Measurements from ENCODE around the gene CLBA1.
A peak's percentile ranks its signal among the peaks of the same experiment; 100 is the strongest.

Gene CLBA1

DNA sequence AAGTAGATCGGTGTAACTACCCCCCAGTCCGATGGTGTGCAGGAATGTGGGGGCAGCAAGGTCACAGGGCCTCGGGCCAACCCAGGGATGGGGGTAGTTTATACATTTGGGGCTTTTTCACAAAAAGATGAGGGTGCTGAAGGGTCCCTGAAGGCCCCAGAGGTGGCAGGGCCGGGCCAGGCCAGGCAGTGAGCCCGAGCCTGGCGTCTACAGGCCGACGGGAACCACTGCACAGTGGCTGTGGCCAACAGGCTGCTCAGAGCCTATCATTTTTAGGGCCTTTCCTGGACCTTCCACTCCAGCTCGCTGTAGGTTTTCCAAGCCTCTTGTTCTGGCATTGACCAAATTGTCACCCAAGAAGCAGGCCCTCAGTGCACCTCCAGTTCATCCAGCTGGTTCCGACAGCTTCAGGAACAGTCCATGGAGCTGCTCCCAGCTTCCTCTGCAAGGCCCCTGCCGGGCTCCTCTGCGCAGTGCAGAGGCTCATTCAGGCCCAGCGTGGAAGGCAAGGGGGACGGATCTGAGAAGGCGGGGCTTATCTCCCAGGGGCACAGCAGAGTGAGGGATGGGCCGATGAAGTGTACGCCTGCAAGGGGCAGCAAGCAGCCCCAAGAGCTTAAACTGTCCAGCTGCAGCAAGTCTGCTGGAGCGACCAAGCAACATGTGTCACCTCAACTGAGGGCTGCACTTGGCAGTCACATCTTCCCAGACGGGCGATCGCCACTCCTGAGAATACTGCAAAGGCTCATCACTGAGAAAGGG is 21.4 kb downstream of the CLBA1 start:
- no peak for DNase-seq

DNA sequence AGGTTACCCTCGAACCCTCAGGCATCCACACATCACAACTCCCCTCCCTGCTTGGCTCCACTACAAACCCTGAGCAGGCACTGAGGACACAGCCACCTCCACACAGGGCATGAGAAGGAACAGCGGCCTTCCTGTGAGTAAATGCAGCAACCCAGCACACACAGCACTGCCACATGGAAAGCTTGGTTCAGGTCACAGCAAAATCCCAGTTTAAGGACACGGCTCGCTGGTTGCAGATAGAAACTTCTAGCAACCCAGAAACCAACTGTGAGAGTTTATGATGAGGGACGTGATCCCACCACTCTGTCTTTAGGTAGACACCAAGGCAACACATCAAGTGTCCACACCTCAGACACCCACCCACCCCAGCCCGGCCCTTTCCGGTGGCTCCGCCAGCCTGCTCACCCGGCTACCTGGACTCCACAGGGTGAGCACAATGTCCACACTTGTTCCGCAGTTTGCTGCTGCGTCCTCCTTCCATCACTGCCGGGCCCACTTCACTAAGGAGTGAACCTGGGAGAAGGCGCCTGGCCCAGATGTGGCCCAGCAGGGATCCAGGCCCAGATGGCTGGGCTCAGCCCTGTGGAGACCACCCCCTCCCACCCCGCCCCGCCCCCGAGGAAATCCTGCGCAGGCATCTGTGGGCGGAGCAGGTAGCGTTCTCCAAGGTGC is 22.1 kb downstream of the CLBA1 start:
- no peak for DNase-seq

- no peak for DNase-seq
These were observed 24.5 kb downstream of the CLBA1 start for GRCh38 chr14:105010106-105010505.

- DNase-seq: no peak
These were observed 25.3 kb downstream of the CLBA1 start for GRCh38 chr14:105010891-105011291.

DNA sequence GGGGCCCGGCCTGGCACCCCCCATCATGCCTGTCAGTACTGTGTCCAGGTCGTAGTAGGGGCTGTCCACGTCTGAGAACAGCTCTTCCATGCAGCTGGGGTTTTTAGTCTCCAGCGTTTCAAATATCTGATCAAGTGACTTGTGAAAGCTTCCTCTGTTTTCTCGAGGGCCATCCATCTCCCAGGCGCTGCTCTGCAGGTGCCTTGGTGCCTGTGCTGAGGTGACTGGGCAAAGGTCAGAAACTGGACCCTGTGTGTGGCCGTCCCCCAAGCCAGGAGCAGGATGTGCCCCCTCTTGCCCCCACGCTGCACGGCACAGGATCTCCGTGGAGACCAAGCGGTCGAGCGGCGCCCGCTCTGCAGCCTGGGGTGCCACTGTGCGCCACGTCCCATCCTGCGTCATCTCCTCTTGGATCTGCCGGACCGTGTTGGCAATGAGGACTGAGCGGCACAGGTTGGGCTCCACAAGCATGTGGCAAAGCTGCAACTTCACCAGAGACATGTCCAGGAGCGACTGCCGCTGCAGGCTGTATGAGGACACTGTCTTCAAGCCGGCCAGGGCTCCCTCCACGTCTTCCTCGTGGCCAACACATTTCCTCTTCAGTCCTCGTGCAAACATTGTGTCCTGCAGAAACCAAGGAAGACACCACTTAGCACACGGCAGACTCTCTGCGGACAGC is 25.9 kb downstream of the CLBA1 start:
- DNase-seq: no peak

DNA sequence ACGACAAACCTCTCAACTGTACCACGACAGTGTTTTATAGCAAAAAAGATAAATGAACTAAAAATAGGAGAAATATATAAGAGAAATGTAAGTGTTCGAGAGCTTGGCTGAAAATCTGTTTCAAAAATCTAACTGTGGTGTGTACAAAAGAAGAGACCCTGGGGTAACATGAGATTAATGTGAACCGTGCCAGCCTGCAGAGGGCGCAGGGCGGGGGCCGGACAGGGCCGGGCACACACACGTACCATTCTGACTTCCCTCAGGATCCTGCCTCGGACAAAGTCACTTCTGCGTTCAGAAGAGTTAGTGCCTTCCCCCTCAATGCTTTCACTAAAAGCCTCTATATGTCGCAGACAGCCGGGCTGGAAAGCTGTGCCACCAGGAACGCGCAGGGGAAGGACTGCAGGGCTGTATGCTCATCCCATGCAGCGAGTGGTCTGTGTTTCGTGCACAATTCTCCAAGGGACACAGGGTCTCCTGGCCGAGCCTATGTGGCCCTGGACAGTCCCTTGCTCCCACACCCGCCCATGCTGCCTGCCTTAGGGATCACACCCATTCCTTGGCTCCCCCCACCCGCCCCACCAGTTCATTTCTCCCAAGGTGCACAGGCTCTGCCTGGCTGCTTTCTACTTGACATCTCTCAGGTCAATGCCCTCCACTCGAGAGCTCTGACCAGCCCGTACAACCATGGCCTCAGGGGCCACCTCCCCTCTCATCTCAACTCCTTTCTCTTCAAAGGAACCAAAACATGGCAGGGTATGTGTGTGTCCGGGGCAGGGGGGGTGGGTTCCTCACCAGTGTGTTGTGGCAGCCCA is 26.8 kb downstream of the CLBA1 start:
- no peak for DNase-seq

GRCh38 chr14:105013150-105013785 is 27.7 kb downstream of the CLBA1 start:
- no peak for DNase-seq

DNA sequence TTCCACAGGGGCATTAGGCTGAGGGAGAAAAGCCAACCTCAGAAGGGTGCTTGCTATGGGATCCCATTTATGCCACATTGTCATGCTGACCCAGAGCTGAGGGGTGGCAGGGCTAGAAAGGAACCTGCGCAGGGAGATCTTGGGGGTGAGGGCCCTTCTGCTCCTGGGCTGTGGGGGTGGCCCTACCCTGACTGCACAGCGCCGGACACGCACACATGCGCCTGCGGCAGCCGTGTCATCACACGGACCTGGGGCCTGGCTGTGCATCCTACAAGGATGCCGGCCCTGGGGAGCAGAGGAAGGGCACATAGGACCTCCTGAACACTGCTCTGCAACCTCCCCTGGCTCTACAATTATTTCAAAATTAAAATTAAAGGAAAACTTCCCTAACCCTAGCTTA is 28.4 kb downstream of the CLBA1 start:
- DNase-seq: no peak

- DNase-seq: no peak
These were observed 29.0 kb downstream of the CLBA1 start for GRCh38 chr14:105014631-105015030.

DNA sequence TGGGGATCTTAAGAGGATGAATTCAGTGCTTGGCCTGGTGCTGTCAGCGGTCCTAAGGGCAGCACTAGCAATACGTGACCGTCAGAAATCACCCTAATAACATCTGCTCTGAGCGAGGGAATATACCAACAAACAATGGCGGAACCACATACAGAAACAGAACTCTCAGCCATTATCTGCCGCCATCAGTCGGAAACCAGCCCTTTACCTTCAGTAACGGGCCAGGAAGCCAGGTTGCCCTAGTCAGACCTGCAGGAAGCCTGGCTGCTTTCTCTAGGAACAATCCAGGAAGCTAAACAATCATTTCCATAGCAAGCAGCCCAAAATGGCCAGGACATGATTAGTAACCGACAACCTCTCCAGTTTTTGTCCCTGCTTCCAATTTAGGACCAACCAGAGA is 29.7 kb downstream of the CLBA1 start:
- no peak for DNase-seq

DNA sequence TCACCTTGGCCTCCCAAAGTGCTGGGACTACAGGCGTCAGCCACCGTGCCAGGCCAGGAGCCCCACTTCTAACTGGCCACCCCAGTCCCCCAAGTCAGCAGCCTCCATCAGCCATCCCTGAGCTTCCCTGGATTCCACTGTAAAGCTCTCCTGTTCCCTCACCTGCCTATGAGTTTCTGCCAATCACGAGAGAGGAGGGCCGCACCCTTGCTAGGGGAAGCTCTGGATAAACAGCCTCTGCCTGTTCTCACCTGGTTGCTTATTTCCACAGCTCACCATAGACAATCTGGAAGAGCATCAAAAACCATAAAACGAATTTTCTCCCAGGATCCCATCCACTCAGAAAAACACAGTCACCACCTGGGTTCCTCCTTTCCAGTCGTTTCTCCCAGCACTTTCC is 30.3 kb downstream of the CLBA1 start:
- no peak for DNase-seq

DNA sequence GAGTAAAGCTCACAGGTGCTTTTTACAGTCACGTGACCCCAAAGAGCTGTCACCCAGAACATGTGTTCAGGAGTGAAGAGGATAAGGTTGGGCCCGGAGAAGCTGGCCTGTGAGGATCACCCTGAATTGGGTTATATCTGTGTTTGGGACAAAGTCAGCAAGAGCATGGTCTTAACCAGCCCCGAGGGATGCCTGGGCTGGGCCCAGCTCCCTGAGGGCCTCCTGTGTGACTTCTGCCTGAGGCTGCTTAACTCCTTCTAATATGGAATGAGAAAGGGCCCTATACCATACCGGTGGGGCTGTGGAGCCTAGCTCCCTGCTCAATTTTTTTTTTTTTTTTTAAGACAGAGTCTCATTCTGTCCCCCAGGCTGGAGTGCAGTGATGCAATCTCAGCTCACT is 32.8 kb downstream of the CLBA1 start:
- no peak for DNase-seq

GRCh38 chr14:105019861-105020814 is 34.5 kb downstream of the CLBA1 start:
- DNase-seq: no peak

DNA sequence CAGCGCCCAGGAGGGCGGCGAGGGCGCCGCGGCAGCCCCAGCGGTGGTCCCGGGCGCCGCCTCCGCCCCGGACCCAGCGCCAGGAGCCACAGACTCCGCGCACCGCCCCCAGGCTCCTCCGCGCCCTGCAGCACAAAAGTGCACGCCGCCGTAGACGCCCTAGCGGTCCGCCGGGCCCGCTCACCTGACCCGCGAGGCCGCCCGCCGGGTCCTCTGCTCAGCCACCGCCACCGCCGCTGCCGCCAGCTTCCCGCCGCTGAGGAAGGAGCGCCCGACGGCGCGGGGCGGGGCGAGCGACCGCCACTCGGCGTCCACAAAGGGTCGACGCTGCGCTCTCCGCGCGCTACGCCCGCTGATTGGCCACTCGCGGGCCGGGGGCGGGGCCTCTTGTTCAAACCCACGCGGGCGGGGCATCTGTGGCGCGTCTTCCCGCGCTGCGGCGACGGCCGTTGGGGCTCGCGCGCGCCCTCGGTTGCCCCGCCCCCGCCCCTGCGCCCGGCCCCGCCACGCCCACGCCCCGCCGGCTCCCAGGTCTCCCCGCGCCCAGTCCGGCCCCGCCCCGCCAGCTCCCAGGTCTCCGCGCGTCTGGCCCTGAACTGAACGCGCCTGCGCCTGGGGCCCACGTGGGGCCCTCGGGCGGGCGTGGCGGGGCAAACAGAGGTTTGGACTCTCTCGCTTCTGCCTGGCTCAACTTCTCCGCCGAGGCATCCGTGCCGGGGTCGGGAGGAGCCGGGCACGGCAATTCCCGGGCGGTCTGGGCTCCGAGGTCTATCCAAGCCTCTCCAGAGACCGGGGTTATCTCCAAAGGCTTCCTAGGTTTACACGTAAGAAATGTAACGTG is 35.4 kb downstream of the CLBA1 start, which contains the start of gene CDCA4:
CDCA4 (minus strand) TSS at position 269 of the 841 bp plus-strand sequence. CDS start 9,154 bp downstream, outside the sequence.
- DNase-seq: peak; percentile 70

DNA sequence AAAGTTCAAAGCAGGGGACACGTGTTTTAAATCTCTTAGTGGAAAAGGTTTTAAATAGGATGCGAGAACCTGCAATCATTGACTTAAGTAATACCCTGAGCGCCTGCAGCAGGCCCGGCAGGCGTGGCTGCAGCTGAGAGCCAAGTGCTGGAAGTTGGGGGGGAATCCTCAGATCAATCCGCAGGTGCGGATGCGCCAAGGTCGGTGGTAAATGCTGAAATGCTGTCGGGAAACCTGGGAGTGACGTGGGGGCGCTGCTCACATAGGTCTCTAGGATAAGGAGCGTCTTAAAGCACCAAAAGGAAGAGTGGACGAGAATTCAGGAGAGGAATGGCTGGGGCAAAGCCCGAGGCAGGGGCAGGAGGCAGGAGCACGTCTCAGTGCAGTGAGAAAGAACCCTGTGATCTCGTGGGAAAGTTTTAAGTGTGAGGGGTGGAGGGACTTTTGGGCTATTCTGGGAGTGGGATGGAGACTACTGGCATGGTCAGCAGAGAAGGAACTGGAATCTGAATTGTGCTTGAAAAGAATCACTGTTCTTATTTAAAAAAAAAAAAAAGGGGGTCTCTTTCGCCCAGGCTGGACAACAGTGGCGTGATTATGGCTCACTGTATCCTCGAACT is 36.2 kb downstream of the CLBA1 start:
- DNase-seq: no peak

- DNase-seq: no peak
These were observed 36.7 kb downstream of the CLBA1 start for GRCh38 chr14:105022276-105022670.

- no peak for DNase-seq
These were observed 37.6 kb downstream of the CLBA1 start for GRCh38 chr14:105023144-105023543.

GRCh38 chr14:105023791-105024480 is 38.3 kb downstream of the CLBA1 start:
- no peak for DNase-seq

DNA sequence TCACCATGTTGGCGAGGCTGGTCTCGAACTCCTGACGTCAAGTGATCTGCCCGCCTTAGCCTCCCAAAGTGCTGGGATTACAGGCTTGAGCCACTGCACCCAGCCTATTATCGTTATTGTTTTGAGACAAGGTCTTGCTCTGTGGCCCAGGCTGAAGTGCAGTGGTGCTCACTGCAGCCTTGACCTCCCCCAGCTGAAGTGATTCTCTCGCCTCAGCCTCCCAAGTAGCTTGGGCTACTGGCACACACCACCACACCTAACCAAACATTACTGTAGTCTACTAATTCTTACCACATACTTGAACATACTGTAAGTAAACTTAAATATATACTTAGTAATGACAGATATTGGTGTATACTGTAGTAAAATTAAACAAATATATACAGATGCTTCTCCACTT is 39.8 kb downstream of the CLBA1 start:
- DNase-seq: no peak

Data from DMS153 (cell line).